Mucosa of descending colon (tissue), 3 donors: ENCODE measurements around the gene CALML3. TPM values are rescaled to one million over a fixed set of nuclear protein-coding genes. Genes with fewer than 3 reads are reported as not detected.

Experiments used
- ATAC-seq: fragments of 200-7000 bp; cut with Tn5 transposase; one replicate; pipeline ENCODE4 v1.9.1; 2020; ENCODE audit warnings: mild to moderate bottlenecking, moderate library complexity
- DNase-seq, 3 donors: peaks; one replicate each; pipeline ENCODE4 v3.0.0-alpha.2; 2020
- H3K36me3 ChIP-seq: fragments of 200-600 bp; one replicate; pipeline ENCODE4 v1.8.0; 2021; ENCODE audit warnings: low read depth, mild to moderate bottlenecking
- H3K4me1 ChIP-seq: fragments of 200-600 bp; one replicate; pipeline ENCODE4 v1.8.0; 2021; ENCODE audit warnings: low read depth, mild to moderate bottlenecking
- H3K4me3 ChIP-seq: fragments of 200-600 bp; one replicate; pipeline ENCODE4 v1.8.0; 2021; ENCODE audit warnings: mild to moderate bottlenecking
- H3K9me3 ChIP-seq: fragments of 200-600 bp; one replicate; pipeline ENCODE4 v1.8.0; 2021; ENCODE audit warnings: mild to moderate bottlenecking
- intact Hi-C, 2 donors: fragments of 100-400 bp; cut with DNase I in 1 of 2; cut with micrococcal nuclease in 1 of 2; formaldehyde crosslinking; loops; one replicate each; pipeline versions ENCODE4 v1.11.0 to v1.11.1; 2022; cut with DNase I, micrococcal nuclease
- total RNA-seq, 3 donors: library from RNA; stranded (reverse); fragmentation: NEBNext Ultra II Directional in 2 of 3; extraction: Animal tissue kit (Norgen Biotek cat#: 25700) in 2 of 3; gene quantifications; one replicate each; pipeline versions ENCODE4 v1.2.1 to v1.2.4, GENCODE V29; 2021 to 2023
- TF ChIP-seq, protein P1 (sequence below): fragments of 200-600 bp; IDR thresholded peaks from one replicate; pipeline ENCODE4 v1.8.0; 2022; ENCODE audit warnings: antibody characterized with exemption, mild to moderate bottlenecking
- donor health status: DM: no; HTN: no; CAD: no; lungs with moderate emphysema.
- donor health status: DM: no; HTN: no; CAD: no.
- donor health status: DM: no; HTN: yes; CAD: no.

CALML3 gene
- total RNA-seq, 3 donors from 2014 or later = 0.09 to 0.17 TPM; not detected in 1

GRCh38 chr10:5478694-5479305 is 46.0 kb upstream of the CALML3 start:
- ATAC-seq = no peak
- Histone ChIP-seq H3K4me1 (no peaks in the 10 kb centered on the region), H3K4me3 (no peak overlapping the region), H3K36me3 (no peaks in the 10 kb centered on the region), H3K9me3 (no peaks in the 10 kb centered on the region)
- intact Hi-C loops = no loop called here
- TF ChIP-seq, protein P1, sequence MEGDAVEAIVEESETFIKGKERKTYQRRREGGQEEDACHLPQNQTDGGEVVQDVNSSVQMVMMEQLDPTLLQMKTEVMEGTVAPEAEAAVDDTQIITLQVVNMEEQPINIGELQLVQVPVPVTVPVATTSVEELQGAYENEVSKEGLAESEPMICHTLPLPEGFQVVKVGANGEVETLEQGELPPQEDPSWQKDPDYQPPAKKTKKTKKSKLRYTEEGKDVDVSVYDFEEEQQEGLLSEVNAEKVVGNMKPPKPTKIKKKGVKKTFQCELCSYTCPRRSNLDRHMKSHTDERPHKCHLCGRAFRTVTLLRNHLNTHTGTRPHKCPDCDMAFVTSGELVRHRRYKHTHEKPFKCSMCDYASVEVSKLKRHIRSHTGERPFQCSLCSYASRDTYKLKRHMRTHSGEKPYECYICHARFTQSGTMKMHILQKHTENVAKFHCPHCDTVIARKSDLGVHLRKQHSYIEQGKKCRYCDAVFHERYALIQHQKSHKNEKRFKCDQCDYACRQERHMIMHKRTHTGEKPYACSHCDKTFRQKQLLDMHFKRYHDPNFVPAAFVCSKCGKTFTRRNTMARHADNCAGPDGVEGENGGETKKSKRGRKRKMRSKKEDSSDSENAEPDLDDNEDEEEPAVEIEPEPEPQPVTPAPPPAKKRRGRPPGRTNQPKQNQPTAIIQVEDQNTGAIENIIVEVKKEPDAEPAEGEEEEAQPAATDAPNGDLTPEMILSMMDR = no peak
- no peak for DNase-seq

DNA sequence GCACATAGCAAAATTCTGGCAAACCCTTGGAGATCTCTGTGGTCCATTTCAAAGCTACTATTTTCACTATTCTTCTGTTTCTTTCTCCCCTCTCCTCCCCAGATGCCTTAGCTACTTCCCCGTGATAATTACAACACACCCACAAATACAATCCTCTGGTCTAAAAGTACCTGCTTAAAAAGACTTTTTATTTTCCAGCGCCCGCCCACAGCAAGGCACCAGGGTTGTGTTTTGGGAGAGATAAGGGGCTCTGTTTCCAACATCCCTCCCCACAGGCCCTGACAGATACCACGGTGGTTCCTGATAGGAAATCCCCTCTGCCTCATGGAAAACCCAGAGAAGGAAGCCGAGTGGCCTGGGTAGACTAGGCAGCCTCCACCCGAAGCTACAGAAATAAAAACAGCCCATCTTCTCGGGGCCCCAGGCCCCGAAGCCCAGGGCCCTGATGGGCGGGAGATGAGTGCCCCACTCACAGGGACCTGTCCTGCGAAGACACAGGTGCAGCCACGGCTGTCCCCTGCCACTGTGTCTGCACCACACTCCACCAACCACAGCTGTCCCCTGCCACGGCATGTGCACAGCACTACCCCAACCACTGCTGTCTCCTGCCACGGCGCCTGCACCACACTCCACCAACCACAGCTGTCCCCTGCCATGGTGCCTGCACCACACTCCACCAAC is 45.1 kb upstream of the CALML3 start:
- DNase-seq (no peak), ATAC-seq (peak; percentile 20)
- no peaks in the 10 kb centered on the region for H3K9me3 ChIP-seq
- intact Hi-C loops = no loop called here
- no peak overlapping the region for H3K4me3 ChIP-seq
- no peaks in the 10 kb centered on the region for H3K4me1 ChIP-seq
- TF ChIP-seq, protein P1 = no peak
- H3K36me3 ChIP-seq = no peaks in the 10 kb centered on the region

- no peaks in the 10 kb centered on the region for H3K36me3 ChIP-seq
- ATAC-seq (peak; percentile 7), DNase-seq (no peak)
- no peak overlapping the region for H3K4me3 ChIP-seq
- no peaks in the 10 kb centered on the region for H3K9me3 ChIP-seq
- TF ChIP-seq, protein P1 = no peak
- intact Hi-C loops = no loop called here
- no peaks in the 10 kb centered on the region for H3K4me1 ChIP-seq
These were observed 44.4 kb upstream of the CALML3 start for GRCh38 chr10:5480162-5480941.

- TF ChIP-seq, protein P1 = no peak
- H3K4me3 ChIP-seq = no peak overlapping the region
- H3K9me3 ChIP-seq = no peaks in the 10 kb centered on the region
- no peak for ATAC-seq
- H3K4me1 ChIP-seq = no peaks in the 10 kb centered on the region
- DNase-seq = no peak
- no peaks in the 10 kb centered on the region for H3K36me3 ChIP-seq
- intact Hi-C loops = no loop called here
These were observed 43.6 kb upstream of the CALML3 start for GRCh38 chr10:5481121-5481520.

GRCh38 chr10:5482016-5482415 is 42.7 kb upstream of the CALML3 start:
- H3K4me1 ChIP-seq = peaks cover 2% of the 10 kb centered on the region
- intact Hi-C loops = no loop called here
- TF ChIP-seq, protein P1 = no peak
- ATAC-seq (no peak), DNase-seq (no peak)
- no peaks in the 10 kb centered on the region for H3K36me3 ChIP-seq
- no peak overlapping the region for H3K4me3 ChIP-seq
- H3K9me3 ChIP-seq = no peaks in the 10 kb centered on the region
